HG03045 (cell line): ENCODE measurements around the gene SNX32.
"Not testable (repeated sequence)": the region's sequence is repeated elsewhere in the genome, so short reads cannot be mapped to it uniquely, and the experiment has no call there.

Experiments
- ATAC-seq: cut with Tn5 transposase; IDR thresholded peaks from one replicate; pipeline ENCODE4 v1.9.1; 2021; ENCODE audit warnings: mild to moderate bottlenecking, moderate library complexity; ENCODE audit not compliant: unreplicated experiment

Gene SNX32

GRCh38 chr11:65822776-65823528 lies 10.8 kb upstream of the SNX32 start:
- no peak for ATAC-seq

- no peak for ATAC-seq
Observed at GRCh38 chr11:65826984-65827735, 6.6 kb upstream of the SNX32 start.

- no peak for ATAC-seq
Observed at GRCh38 chr11:65829459-65829858, 4.3 kb upstream of the SNX32 start.

- ATAC-seq, result not testable (repeated sequence)
Observed at GRCh38 chr11:65832231-65832630, 1.5 kb upstream of the SNX32 start.

- no peak for ATAC-seq
Observed at GRCh38 chr11:65834202-65834601, 439 bp downstream of the SNX32 start.

GRCh38 chr11:65842144-65842543 lies 8.4 kb downstream of the SNX32 start:
- no peak for ATAC-seq

- no peak for ATAC-seq
Observed at GRCh38 chr11:65843811-65844210, 10.0 kb downstream of the SNX32 start.

GRCh38 chr11:65844231-65844872 lies 10.6 kb downstream of the SNX32 start:
- ATAC-seq, result no peak

GRCh38 chr11:65847746-65848145 lies 14.0 kb downstream of the SNX32 start:
- no peak for ATAC-seq

GRCh38 chr11:65848693-65849092 lies 14.9 kb downstream of the SNX32 start:
- not testable (repeated sequence) for ATAC-seq

- no peak for ATAC-seq
Observed at GRCh38 chr11:65849366-65849765, 15.6 kb downstream of the SNX32 start.

GRCh38 chr11:65849771-65850216 lies 16.0 kb downstream of the SNX32 start:
- no peak for ATAC-seq

GRCh38 chr11:65850217-65851082 lies 16.7 kb downstream of the SNX32 start:
- ATAC-seq, result no peak

- no peak for ATAC-seq
Observed at GRCh38 chr11:65851083-65851579, 17.4 kb downstream of the SNX32 start.

- ATAC-seq, result no peak
Observed at GRCh38 chr11:65851811-65852507, 18.2 kb downstream of the SNX32 start.

- no peak for ATAC-seq
Observed at GRCh38 chr11:65852508-65853245, 18.9 kb downstream of the SNX32 start.

GRCh38 chr11:65853246-65853979 lies 19.6 kb downstream of the SNX32 start:
- no peak for ATAC-seq

GRCh38 chr11:65854161-65854592 lies 20.4 kb downstream of the SNX32 start:
- ATAC-seq, result no peak
